HG02970 (cell line): ENCODE results near the gene SLC35G3.
"Not testable (repeated sequence)": the region's sequence is repeated elsewhere in the genome, so short reads cannot be mapped to it uniquely, and the experiment has no call there.

Experiments
- ATAC-seq: cut with Tn5 transposase; IDR thresholded peaks from one replicate; pipeline ENCODE4 v1.9.1; 2021; ENCODE audit warnings: mild to moderate bottlenecking, moderate library complexity, moderate number of reproducible peaks; ENCODE audit not compliant: unreplicated experiment, low FRiP score

The SLC35G3 gene

GRCh38 chr17:35213412-35213940 is 19.3 kb upstream of the SLC35G3 start:
- no peak for ATAC-seq

- ATAC-seq: no peak
These were observed 18.5 kb upstream of the SLC35G3 start for GRCh38 chr17:35212668-35213067.

- no peak for ATAC-seq
These were observed 16.5 kb upstream of the SLC35G3 start for GRCh38 chr17:35210741-35211140.

GRCh38 chr17:35202582-35202981 is 8.4 kb upstream of the SLC35G3 start:
- not testable (repeated sequence) for ATAC-seq

- ATAC-seq: not testable (repeated sequence)
These were observed 869 bp upstream of the SLC35G3 start for GRCh38 chr17:35195062-35195461.

GRCh38 chr17:35192708-35193107 is 1.5 kb downstream of the SLC35G3 start:
- ATAC-seq: no peak

GRCh38 chr17:35191001-35191695 is 3.0 kb downstream of the SLC35G3 start:
- ATAC-seq: no peak

- ATAC-seq: no peak
These were observed 4.9 kb downstream of the SLC35G3 start for GRCh38 chr17:35189291-35189690.

- no peak for ATAC-seq
These were observed 6.1 kb downstream of the SLC35G3 start for GRCh38 chr17:35188111-35188510.

GRCh38 chr17:35187481-35187880 is 6.7 kb downstream of the SLC35G3 start:
- no peak for ATAC-seq

- no peak for ATAC-seq
These were observed 8.3 kb downstream of the SLC35G3 start for GRCh38 chr17:35185849-35186248.

GRCh38 chr17:35184274-35184673 is 9.9 kb downstream of the SLC35G3 start:
- no peak for ATAC-seq

- no peak for ATAC-seq
These were observed 10.9 kb downstream of the SLC35G3 start for GRCh38 chr17:35183332-35183731.

GRCh38 chr17:35179379-35179778 is 14.8 kb downstream of the SLC35G3 start:
- ATAC-seq: not testable (repeated sequence)

GRCh38 chr17:35176897-35177296 is 17.3 kb downstream of the SLC35G3 start:
- ATAC-seq: no peak

- ATAC-seq: no peak
These were observed 18.4 kb downstream of the SLC35G3 start for GRCh38 chr17:35175638-35176415.

GRCh38 chr17:35174835-35175334 is 19.3 kb downstream of the SLC35G3 start:
- ATAC-seq: no peak

GRCh38 chr17:35172321-35172720 is 21.9 kb downstream of the SLC35G3 start:
- ATAC-seq: not testable (repeated sequence)

GRCh38 chr17:35171834-35172233 is 22.4 kb downstream of the SLC35G3 start:
- no peak for ATAC-seq

- no peak for ATAC-seq
These were observed 23.0 kb downstream of the SLC35G3 start for GRCh38 chr17:35170968-35171771.
